SU-DHL-6 (cell line): ENCODE measurements around the gene JMJD7.
"Not testable (repeated sequence)": the region's sequence is repeated elsewhere in the genome, so short reads cannot be mapped to it uniquely, and the experiment has no call there.

Experiments used
- H2AFZ ChIP-seq: fragments of 200-600 bp; sonication (generic); 2 replicates; pipeline ENCODE4 v1.6.1; 2014; ENCODE audit warnings: low read depth, mild to moderate bottlenecking, moderate library complexity, mixed read lengths, antibody characterized with exemption, low read length; ENCODE audit not compliant: severe bottlenecking
- H3F3A ChIP-seq: fragments of 200-600 bp; shearing (Covaris generic); 2 replicates; pipeline ENCODE4 v1.6.0; 2016; ENCODE audit warnings: antibody characterized with exemption, mild to moderate bottlenecking; ENCODE audit not compliant: insufficient read depth
- H3K27ac ChIP-seq: fragments of 200-600 bp; sonication (generic); 2 replicates; pipeline ENCODE4 v1.5.1; 2016; ENCODE audit warnings: low read depth, mild to moderate bottlenecking, low read length, moderate library complexity, mixed read lengths
- H3K27me3 ChIP-seq: fragments of 200-600 bp; sonication (generic), shearing (Covaris generic); 2 replicates; pipeline ENCODE4 v1.6.0; 2014; ENCODE audit warnings: mild to moderate bottlenecking, low read length
- H3K36me3 ChIP-seq: fragments of 200-600 bp; sonication (generic); 2 replicates; pipeline ENCODE4 v1.6.1; 2014; ENCODE audit warnings: mild to moderate bottlenecking, low read length, mixed read lengths
- H3K4me2 ChIP-seq: fragments of 300-600, 200-600 bp; shearing (Covaris generic), sonication (generic); 2 replicates; pipeline ENCODE4 v1.6.0; 2014; ENCODE audit warnings: low read length, low read depth, mild to moderate bottlenecking; ENCODE audit not compliant: poor library complexity, severe bottlenecking
- H3K4me3 ChIP-seq: fragments of 200-600 bp; sonication (generic); 2 replicates; pipeline ENCODE4 v1.5.1; 2014; ENCODE audit warnings: antibody characterized with exemption, low read length, mild to moderate bottlenecking, mixed read lengths; ENCODE audit not compliant: insufficient read depth, poor library complexity, severe bottlenecking
- H3K79me2 ChIP-seq: fragments of 200-600 bp; sonication (generic); 2 replicates; pipeline ENCODE4 v1.6.1; 2014; ENCODE audit warnings: mild to moderate bottlenecking, low read length, moderate library complexity; ENCODE audit not compliant: insufficient read depth
- H3K9ac ChIP-seq: fragments of 200-600 bp; sonication (generic); 2 replicates; pipeline ENCODE4 v1.7.0; 2014; ENCODE audit warnings: mild to moderate bottlenecking, low read length
- H3K9me2 ChIP-seq: fragments of 200-600 bp; sonication (generic); replicated peaks from 2 replicates; pipeline ENCODE4 v1.6.1; 2014; ENCODE audit warnings: low read length; ENCODE audit not compliant: insufficient read depth
- H3K9me3 ChIP-seq: fragments of 200-600 bp; sonication (generic); 2 replicates; pipeline ENCODE4 v1.6.1; 2014; ENCODE audit warnings: low read length, mixed read lengths; ENCODE audit not compliant: insufficient read depth
- H4K20me1 ChIP-seq: fragments of 200-600 bp; sonication (generic); 2 replicates; pipeline ENCODE4 v1.6.1; 2014; ENCODE audit warnings: low read depth, mild to moderate bottlenecking, antibody characterized with exemption, low read length, moderate library complexity, mixed read lengths
- EZH2phosphoT487 ChIP-seq: fragments of 200-600 bp; sonication (generic), shearing (Covaris generic); conservative IDR thresholded peaks from 2 replicates; pipeline ENCODE4 v1.6.1; 2018; ENCODE audit warnings: mild to moderate bottlenecking, antibody characterized with exemption, low read length, moderate library complexity, mixed read lengths
- TF ChIP-seq, protein P1 (sequence below): fragments of 200-600 bp; sonication (generic); IDR thresholded peaks from one replicate; pipeline ENCODE4 v1.5.1; 2017; ENCODE audit warnings: antibody characterized with exemption, mild to moderate bottlenecking, low read length, moderate library complexity; ENCODE audit not compliant: insufficient read depth, poor library complexity, severe bottlenecking

The JMJD7 gene

GRCh38 chr15:41827290-41827879 is 507 bp upstream of the JMJD7 start:
- H4K20me1 ChIP-seq, result no peaks in the 10 kb centered on the region
- H3K4me2 ChIP-seq, result peak overlapping the region; percentile 81
- TF ChIP-seq EZH2phosphoT487, result no peak
- TF ChIP-seq, protein P1, sequence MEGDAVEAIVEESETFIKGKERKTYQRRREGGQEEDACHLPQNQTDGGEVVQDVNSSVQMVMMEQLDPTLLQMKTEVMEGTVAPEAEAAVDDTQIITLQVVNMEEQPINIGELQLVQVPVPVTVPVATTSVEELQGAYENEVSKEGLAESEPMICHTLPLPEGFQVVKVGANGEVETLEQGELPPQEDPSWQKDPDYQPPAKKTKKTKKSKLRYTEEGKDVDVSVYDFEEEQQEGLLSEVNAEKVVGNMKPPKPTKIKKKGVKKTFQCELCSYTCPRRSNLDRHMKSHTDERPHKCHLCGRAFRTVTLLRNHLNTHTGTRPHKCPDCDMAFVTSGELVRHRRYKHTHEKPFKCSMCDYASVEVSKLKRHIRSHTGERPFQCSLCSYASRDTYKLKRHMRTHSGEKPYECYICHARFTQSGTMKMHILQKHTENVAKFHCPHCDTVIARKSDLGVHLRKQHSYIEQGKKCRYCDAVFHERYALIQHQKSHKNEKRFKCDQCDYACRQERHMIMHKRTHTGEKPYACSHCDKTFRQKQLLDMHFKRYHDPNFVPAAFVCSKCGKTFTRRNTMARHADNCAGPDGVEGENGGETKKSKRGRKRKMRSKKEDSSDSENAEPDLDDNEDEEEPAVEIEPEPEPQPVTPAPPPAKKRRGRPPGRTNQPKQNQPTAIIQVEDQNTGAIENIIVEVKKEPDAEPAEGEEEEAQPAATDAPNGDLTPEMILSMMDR, result peak; percentile 22
- H3K27me3 ChIP-seq, result no peaks in the 10 kb centered on the region
- peak overlapping the region; percentile 92 for H2AFZ ChIP-seq
- H3K27ac ChIP-seq, result no peak overlapping the region
- no peaks in the 10 kb centered on the region for H3F3A ChIP-seq
- H3K36me3 ChIP-seq, result no peaks in the 10 kb centered on the region
- H3K9me3 ChIP-seq, result no peaks in the 10 kb centered on the region
- H3K79me2 ChIP-seq, result no peaks in the 10 kb centered on the region
- peak overlapping the region; percentile 72 for H3K4me3 ChIP-seq
- H3K9me2 ChIP-seq, result no peaks in the 10 kb centered on the region
- H3K9ac ChIP-seq, result peak overlapping the region; percentile 65

GRCh38 chr15:41828807-41829141 is 882 bp downstream of the JMJD7 start:
- Histone ChIP-seq H3F3A (no peaks in the 10 kb centered on the region), H3K27ac (no peak overlapping the region), H3K9me3 (no peaks in the 10 kb centered on the region), H3K9me2 (no peaks in the 10 kb centered on the region), H3K9ac (peak overlapping the region; percentile 65; the same call in 1 of the 2 replicates), H3K36me3 (no peaks in the 10 kb centered on the region), H3K27me3 (no peaks in the 10 kb centered on the region), H2AFZ (no peak overlapping the region), H3K4me2 (peak overlapping the region; percentile 81), H3K79me2 (no peaks in the 10 kb centered on the region), H4K20me1 (no peaks in the 10 kb centered on the region), H3K4me3 (peak overlapping the region; percentile 72)
- TF ChIP-seq, protein P1, result no peak
- TF ChIP-seq EZH2phosphoT487, result no peak

DNA sequence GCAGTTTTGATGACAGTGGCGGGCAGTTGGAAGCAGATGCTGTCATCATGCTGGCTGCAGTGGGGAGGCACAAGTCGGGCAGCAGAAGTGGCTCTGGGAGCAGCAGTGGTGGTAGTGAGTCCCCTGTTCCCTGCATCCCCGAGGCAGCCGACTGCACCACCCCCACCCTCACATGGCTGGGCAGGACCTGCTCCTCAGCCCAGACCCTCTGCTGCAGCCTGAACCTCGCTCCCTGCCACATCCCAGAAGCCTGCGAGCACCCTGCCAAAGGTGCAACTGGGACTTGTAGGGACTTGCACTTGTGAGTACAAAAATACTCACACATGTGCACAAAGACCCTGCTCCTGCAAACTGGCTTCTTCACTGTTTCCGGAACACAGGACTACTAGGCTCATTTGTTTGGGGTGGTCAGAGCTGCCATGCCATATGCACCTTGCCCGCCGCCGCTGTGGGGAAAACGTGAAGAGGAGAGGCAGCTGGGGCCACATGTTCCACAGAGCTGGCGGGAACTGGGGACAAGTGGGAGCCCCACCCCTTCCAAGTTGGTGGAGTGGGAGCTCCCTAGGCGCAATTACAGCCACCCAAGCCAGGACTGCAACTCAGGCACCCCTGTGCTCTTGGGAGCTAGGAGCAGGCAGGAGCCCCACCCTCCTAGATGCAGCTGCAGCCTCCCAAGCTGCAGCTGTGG is 2.2 kb downstream of the JMJD7 start:
- TF ChIP-seq EZH2phosphoT487, result no peak
- TF ChIP-seq, protein P1, result no peak
- Histone ChIP-seq H3K9ac (no peak overlapping the region), H3K27me3 (no peaks in the 10 kb centered on the region), H3K9me3 (no peaks in the 10 kb centered on the region), H3K9me2 (no peaks in the 10 kb centered on the region), H4K20me1 (no peaks in the 10 kb centered on the region), H3K4me2 (no peak overlapping the region), H3F3A (no peaks in the 10 kb centered on the region), H3K4me3 (no peak overlapping the region), H3K79me2 (no peaks in the 10 kb centered on the region), H3K27ac (no peak overlapping the region), H3K36me3 (no peaks in the 10 kb centered on the region), H2AFZ (no peak overlapping the region)

- H3K4me2 ChIP-seq, result not testable (repeated sequence)
Measured at GRCh38 chr15:41831291-41831690, 3.4 kb downstream of the JMJD7 start.

More at GRCh38 chr15:41831291-41831690, 3.4 kb downstream of the JMJD7 start:
- H2AFZ ChIP-seq, H3F3A ChIP-seq, H3K4me3 ChIP-seq, H4K20me1 ChIP-seq, H3K27me3 ChIP-seq, H3K9me2 ChIP-seq, H3K36me3 ChIP-seq, H3K9me3 ChIP-seq, H3K27ac ChIP-seq, H3K9ac ChIP-seq, H3K79me2 ChIP-seq: not testable (repeated sequence)
